ENCODE data around the gene GLIPR1. TPM values are rescaled to one million over a fixed set of nuclear protein-coding genes. Genes with fewer than 3 reads are reported as not detected.
"Not testable (repeated sequence)": the region's sequence is repeated elsewhere in the genome, so short reads cannot be mapped to it uniquely, and the experiment has no call there.

The GLIPR1 gene
- polyA plus RNA-seq, 1 donor from 2014 or later, result 0.12 TPM

DNA sequence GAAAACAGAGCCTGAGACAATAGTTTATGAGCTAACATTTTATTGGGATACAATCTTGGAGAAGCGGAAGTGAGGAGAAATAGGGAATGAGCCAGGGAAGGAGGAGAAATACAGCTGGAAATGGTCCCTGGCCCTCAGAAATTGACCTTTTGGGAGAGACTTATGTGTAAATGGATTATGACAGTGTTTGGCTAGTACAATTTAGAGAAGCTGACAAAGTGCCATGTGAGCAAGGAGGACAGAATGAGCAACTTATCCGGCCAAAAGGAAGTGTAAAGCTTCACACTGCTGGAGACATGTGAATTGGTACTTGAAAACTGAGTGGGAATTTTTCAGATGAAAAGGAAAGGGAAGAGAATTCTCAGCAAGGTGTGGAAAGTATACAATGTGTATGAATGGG, 2.9 kb downstream of the GLIPR1 start:
- no peak overlapping the region for H3K9ac ChIP-seq (ENCODE audit: low read length)
- no peaks in the 10 kb centered on the region for H3K36me3 ChIP-seq (ENCODE audit: insufficient read depth, low read length)
- no peaks in the 10 kb centered on the region for H3K9me2 ChIP-seq (ENCODE audit: insufficient read depth, low read length)
- H3K79me2 ChIP-seq (replicated peaks; ENCODE audit: insufficient read depth, low read length), result no peaks in the 10 kb centered on the region
- no peaks in the 10 kb centered on the region for H3F3A ChIP-seq (ENCODE audit: insufficient read depth, low read length, poor library complexity, severe bottlenecking)
- no peaks in the 10 kb centered on the region for H3K9me3 ChIP-seq (ENCODE audit: low read length)
- no peak overlapping the region for H3K4me3 ChIP-seq (ENCODE audit: low read length)
- no peaks in the 10 kb centered on the region for H4K20me1 ChIP-seq (ENCODE audit: insufficient read depth)
- no peak for TF ChIP-seq TAF1 (IDR thresholded peaks at IDR 0.05; ENCODE audit: low read depth)
- H3K27ac ChIP-seq (ENCODE audit: low read length), result no peak overlapping the region
- H3K27me3 ChIP-seq (ENCODE audit: insufficient read depth, low read depth, low read length), result no peaks in the 10 kb centered on the region
- H3K4me2 ChIP-seq (ENCODE audit: low read length), result no peak overlapping the region
- H2AFZ ChIP-seq (ENCODE audit: low read depth, low read length), result no peak overlapping the region

DNA sequence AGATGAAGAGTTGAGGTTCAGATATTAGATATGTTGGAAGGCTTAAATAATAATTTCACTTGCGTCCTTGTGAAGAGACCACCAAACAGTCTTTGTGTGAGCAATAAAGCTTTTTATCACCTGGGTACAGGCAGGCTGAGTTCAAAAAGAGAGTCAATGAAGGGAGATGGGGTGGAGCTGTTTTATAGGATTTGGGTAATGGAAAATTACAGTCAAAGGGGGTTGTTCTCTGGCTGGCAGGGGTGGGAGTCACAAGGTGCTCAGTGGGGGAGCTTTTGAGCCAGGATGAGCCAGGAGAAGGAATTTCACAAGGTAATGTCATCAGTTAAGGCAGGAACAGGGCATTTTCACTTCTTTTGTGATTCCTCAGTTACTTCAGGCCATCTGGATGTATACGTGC, 3.9 kb downstream of the GLIPR1 start:
- H3K27me3 ChIP-seq (ENCODE audit: insufficient read depth, low read depth, low read length); H3K27ac ChIP-seq (ENCODE audit: low read length); H3K9me2 ChIP-seq (ENCODE audit: insufficient read depth, low read length); H3F3A ChIP-seq (ENCODE audit: insufficient read depth, low read length, poor library complexity, severe bottlenecking); H2AFZ ChIP-seq (ENCODE audit: low read depth, low read length); H3K4me2 ChIP-seq (ENCODE audit: low read length); H4K20me1 ChIP-seq (ENCODE audit: insufficient read depth); H3K9me3 ChIP-seq (ENCODE audit: low read length); H3K79me2 ChIP-seq (replicated peaks; ENCODE audit: insufficient read depth, low read length); H3K4me3 ChIP-seq (ENCODE audit: low read length); H3K36me3 ChIP-seq (ENCODE audit: insufficient read depth, low read length); H3K9ac ChIP-seq (ENCODE audit: low read length): not testable (repeated sequence)

DNA sequence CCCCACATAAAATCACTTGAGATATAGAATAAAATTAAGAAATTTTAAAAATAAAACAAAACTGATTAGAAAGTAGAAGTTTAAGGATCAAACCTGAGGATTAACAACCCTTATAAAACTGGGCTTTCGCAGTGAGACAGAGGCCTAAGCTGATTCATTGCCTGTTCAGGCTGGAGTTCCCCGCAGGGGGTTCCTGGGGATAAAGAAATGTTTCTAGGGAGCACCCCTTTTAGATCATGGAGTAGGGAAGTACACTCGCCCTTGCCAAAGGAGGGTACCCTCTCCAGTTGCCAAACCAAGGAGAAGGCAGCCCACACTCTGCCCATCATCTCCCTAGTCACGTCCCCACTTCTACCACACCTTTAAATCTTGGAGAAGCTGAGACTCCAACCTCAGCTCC, 6.8 kb downstream of the GLIPR1 start:
- H3K27ac ChIP-seq (ENCODE audit: low read length), result no peak overlapping the region
- no peak overlapping the region for H2AFZ ChIP-seq (ENCODE audit: low read depth, low read length)
- H3K4me3 ChIP-seq (ENCODE audit: low read length), result no peak overlapping the region
- H3F3A ChIP-seq (ENCODE audit: insufficient read depth, low read length, poor library complexity, severe bottlenecking), result no peaks in the 10 kb centered on the region
- H3K36me3 ChIP-seq (ENCODE audit: insufficient read depth, low read length), result no peaks in the 10 kb centered on the region
- no peaks in the 10 kb centered on the region for H3K9me2 ChIP-seq (ENCODE audit: insufficient read depth, low read length)
- H3K27me3 ChIP-seq (ENCODE audit: insufficient read depth, low read depth, low read length), result no peaks in the 10 kb centered on the region
- no peaks in the 10 kb centered on the region for H4K20me1 ChIP-seq (ENCODE audit: insufficient read depth)
- H3K4me2 ChIP-seq (ENCODE audit: low read length), result no peak overlapping the region
- no peaks in the 10 kb centered on the region for H3K9me3 ChIP-seq (ENCODE audit: low read length)
- no peaks in the 10 kb centered on the region for H3K79me2 ChIP-seq (replicated peaks; ENCODE audit: insufficient read depth, low read length)
- TF ChIP-seq MXI1 (conservative IDR thresholded peaks at IDR 0.05; ENCODE audit: poor library complexity, severe bottlenecking) (no peak), RAD21 (conservative IDR thresholded peaks at IDR 0.05) (no peak), EP300 (conservative IDR thresholded peaks at IDR 0.05; ENCODE audit: poor library complexity, severe bottlenecking) (no peak), TAF1 (IDR thresholded peaks at IDR 0.05; ENCODE audit: low read depth) (no peak), POLR2AphosphoS5 (IDR thresholded peaks at IDR 0.05) (no peak), SMC3 (conservative IDR thresholded peaks at IDR 0.05; ENCODE audit: poor library complexity) (no peak), EZH2 (IDR thresholded peaks at IDR 0.05; ENCODE audit: borderline replicate concordance, insufficient read depth, low read length, poor library complexity, severe bottlenecking) (no peak)
- TF ChIP-seq, protein P1, sequence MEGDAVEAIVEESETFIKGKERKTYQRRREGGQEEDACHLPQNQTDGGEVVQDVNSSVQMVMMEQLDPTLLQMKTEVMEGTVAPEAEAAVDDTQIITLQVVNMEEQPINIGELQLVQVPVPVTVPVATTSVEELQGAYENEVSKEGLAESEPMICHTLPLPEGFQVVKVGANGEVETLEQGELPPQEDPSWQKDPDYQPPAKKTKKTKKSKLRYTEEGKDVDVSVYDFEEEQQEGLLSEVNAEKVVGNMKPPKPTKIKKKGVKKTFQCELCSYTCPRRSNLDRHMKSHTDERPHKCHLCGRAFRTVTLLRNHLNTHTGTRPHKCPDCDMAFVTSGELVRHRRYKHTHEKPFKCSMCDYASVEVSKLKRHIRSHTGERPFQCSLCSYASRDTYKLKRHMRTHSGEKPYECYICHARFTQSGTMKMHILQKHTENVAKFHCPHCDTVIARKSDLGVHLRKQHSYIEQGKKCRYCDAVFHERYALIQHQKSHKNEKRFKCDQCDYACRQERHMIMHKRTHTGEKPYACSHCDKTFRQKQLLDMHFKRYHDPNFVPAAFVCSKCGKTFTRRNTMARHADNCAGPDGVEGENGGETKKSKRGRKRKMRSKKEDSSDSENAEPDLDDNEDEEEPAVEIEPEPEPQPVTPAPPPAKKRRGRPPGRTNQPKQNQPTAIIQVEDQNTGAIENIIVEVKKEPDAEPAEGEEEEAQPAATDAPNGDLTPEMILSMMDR (IDR thresholded peaks at IDR 0.05; ENCODE audit: poor library complexity, severe bottlenecking), result no peak
- TF ChIP-seq, protein P2, sequence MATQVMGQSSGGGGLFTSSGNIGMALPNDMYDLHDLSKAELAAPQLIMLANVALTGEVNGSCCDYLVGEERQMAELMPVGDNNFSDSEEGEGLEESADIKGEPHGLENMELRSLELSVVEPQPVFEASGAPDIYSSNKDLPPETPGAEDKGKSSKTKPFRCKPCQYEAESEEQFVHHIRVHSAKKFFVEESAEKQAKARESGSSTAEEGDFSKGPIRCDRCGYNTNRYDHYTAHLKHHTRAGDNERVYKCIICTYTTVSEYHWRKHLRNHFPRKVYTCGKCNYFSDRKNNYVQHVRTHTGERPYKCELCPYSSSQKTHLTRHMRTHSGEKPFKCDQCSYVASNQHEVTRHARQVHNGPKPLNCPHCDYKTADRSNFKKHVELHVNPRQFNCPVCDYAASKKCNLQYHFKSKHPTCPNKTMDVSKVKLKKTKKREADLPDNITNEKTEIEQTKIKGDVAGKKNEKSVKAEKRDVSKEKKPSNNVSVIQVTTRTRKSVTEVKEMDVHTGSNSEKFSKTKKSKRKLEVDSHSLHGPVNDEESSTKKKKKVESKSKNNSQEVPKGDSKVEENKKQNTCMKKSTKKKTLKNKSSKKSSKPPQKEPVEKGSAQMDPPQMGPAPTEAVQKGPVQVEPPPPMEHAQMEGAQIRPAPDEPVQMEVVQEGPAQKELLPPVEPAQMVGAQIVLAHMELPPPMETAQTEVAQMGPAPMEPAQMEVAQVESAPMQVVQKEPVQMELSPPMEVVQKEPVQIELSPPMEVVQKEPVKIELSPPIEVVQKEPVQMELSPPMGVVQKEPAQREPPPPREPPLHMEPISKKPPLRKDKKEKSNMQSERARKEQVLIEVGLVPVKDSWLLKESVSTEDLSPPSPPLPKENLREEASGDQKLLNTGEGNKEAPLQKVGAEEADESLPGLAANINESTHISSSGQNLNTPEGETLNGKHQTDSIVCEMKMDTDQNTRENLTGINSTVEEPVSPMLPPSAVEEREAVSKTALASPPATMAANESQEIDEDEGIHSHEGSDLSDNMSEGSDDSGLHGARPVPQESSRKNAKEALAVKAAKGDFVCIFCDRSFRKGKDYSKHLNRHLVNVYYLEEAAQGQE (IDR thresholded peaks at IDR 0.05; ENCODE audit: borderline replicate concordance), result no peak
- H3K9ac ChIP-seq (ENCODE audit: low read length), result no peak overlapping the region
